GM23248 (cell line): Measurements from ENCODE around the gene CACNA1C.

Experiments
- EZH2 ChIP-seq: fragments of 200-600 bp; sonication (generic); IDR thresholded peaks from 2 replicates; pipeline ENCODE4 v1.6.1; 2018; ENCODE audit warnings: antibody characterized with exemption, mild to moderate bottlenecking; ENCODE audit not compliant: insufficient read depth, poor library complexity, severe bottlenecking
- EZH2phosphoT487 ChIP-seq: fragments of 200-600 bp; sonication (generic); IDR thresholded peaks from 2 replicates; pipeline ENCODE4 v1.6.1; 2018; ENCODE audit warnings: antibody characterized with exemption, moderate library complexity, mild to moderate bottlenecking, low read depth; ENCODE audit not compliant: insufficient read depth

DNA sequence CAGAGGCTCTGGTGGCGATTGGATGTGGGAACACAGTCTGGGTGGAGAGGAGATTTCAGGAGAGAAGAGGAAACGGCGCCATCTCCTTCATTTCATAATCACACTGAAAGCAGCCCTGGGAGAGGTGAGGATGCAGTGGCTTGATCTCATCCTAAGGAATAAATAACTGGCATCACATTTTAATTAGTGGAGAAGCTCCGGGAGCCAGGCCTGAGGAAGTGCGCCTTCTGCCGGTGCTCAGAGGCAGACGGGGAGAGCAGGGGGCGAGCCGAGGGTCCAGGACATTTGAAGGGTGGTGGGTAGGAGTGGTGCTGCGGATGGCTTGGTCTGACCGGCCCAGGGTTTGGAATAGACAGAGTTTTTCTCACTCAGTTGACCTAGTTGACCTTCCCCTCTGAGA lies 265.0 kb downstream of the CACNA1C start:
- no peak for TF ChIP-seq EZH2
- no peak for TF ChIP-seq EZH2phosphoT487
